H9 (cell line): ENCODE results near the gene RASL12. TPM values are rescaled to one million over a fixed set of nuclear protein-coding genes. Genes with fewer than 3 reads are reported as not detected.

ENCODE experiments used
- DNase-seq: peaks from one replicate; pipeline ENCODE4 v3.0.0-alpha.2; 2017
- H2AFZ ChIP-seq: one replicate; pipeline ENCODE4 v1.6.1; 2013; ENCODE audit warnings: mild to moderate bottlenecking, low read length, control low read depth, moderate library complexity
- H2AK5ac ChIP-seq: 2 replicates; pipeline ENCODE4 v1.6.1; 2013; ENCODE audit warnings: low read length, control low read depth, mixed read lengths; ENCODE audit not compliant: insufficient read length
- H2BK120ac ChIP-seq: one replicate; pipeline ENCODE4 v1.6.1; 2013; ENCODE audit warnings: low read depth, mild to moderate bottlenecking, low read length, control low read depth, inconsistent platforms; ENCODE audit not compliant: poor library complexity, severe bottlenecking
- H2BK12ac ChIP-seq: 2 replicates; pipeline ENCODE4 v1.6.1; 2013; ENCODE audit warnings: low read length, control low read depth, mixed read lengths, low read depth; ENCODE audit not compliant: insufficient read length
- H2BK15ac ChIP-seq: 2 replicates; pipeline ENCODE4 v1.6.1; 2013; ENCODE audit warnings: low read depth, low read length, control low read depth
- H2BK20ac ChIP-seq: one replicate; pipeline ENCODE4 v1.6.1; 2013; ENCODE audit warnings: low read depth, mild to moderate bottlenecking, low read length, control low read depth, inconsistent platforms; ENCODE audit not compliant: poor library complexity, severe bottlenecking
- H2BK5ac ChIP-seq: 2 replicates; pipeline ENCODE4 v1.6.1; 2013; ENCODE audit warnings: low read length, control low read depth, mixed read lengths; ENCODE audit not compliant: insufficient read length
- H3K14ac ChIP-seq: 2 replicates; pipeline ENCODE4 v1.6.1; 2013; ENCODE audit warnings: low read length, control low read depth; ENCODE audit not compliant: insufficient read depth
- H3K18ac ChIP-seq: 2 replicates; pipeline ENCODE4 v1.6.1; 2013; ENCODE audit warnings: low read depth, mild to moderate bottlenecking, mixed read lengths, low read length, control low read depth; ENCODE audit not compliant: insufficient read length
- H3K23ac ChIP-seq: 2 replicates; pipeline ENCODE4 v1.6.1; 2013; ENCODE audit warnings: low read length, control low read depth, mixed read lengths, low read depth; ENCODE audit not compliant: insufficient read length
- H3K23me2 ChIP-seq: 2 replicates; pipeline ENCODE4 v1.6.1; 2013; ENCODE audit warnings: low read depth, mild to moderate bottlenecking, mixed read lengths, low read length, control low read depth; ENCODE audit not compliant: insufficient read length, poor library complexity, severe bottlenecking
- H3K27ac ChIP-seq: 2 replicates; pipeline ENCODE4 v1.5.1; 2013; ENCODE audit warnings: low read length, control low read depth, mixed read lengths, low read depth; ENCODE audit not compliant: insufficient read length
- H3K27me3 ChIP-seq: 2 replicates; pipeline ENCODE4 v1.6.1; 2013; ENCODE audit warnings: low read length, control low read depth, inconsistent platforms; ENCODE audit not compliant: insufficient read depth
- H3K4ac ChIP-seq: 2 replicates; pipeline ENCODE4 v1.6.1; 2013; ENCODE audit warnings: low read depth, mild to moderate bottlenecking, control low read depth, inconsistent platforms, low read length, moderate library complexity
- H3K4me1 ChIP-seq: 2 replicates; pipeline ENCODE4 v1.6.1; 2013; ENCODE audit warnings: low read length, control low read depth, inconsistent platforms; ENCODE audit not compliant: insufficient read depth
- H3K4me2 ChIP-seq: 2 replicates; pipeline ENCODE4 v1.6.1; 2013; ENCODE audit warnings: low read length, control low read depth, mixed read lengths; ENCODE audit not compliant: insufficient read length, insufficient read depth
- H3K56ac ChIP-seq: 2 replicates; pipeline ENCODE4 v1.6.1; 2013; ENCODE audit warnings: low read depth, mild to moderate bottlenecking, mixed read lengths, low read length, control low read depth; ENCODE audit not compliant: insufficient read length
- H3K79me1 ChIP-seq: 2 replicates; pipeline ENCODE4 v1.6.1; 2013; ENCODE audit warnings: low read depth, mild to moderate bottlenecking, moderate library complexity, low read length, control low read depth, inconsistent platforms; ENCODE audit not compliant: insufficient read depth, poor library complexity, severe bottlenecking
- H3K79me2 ChIP-seq: 2 replicates; pipeline ENCODE4 v1.6.1; 2013; ENCODE audit warnings: low read length, control low read depth, inconsistent platforms; ENCODE audit not compliant: insufficient read depth
- H3K9ac ChIP-seq: 2 replicates; pipeline ENCODE4 v1.6.1; 2013; ENCODE audit warnings: low read length, control low read depth, mixed read lengths; ENCODE audit not compliant: insufficient read length; ENCODE audit errors: extremely low read depth
- H3K9me3 ChIP-seq: one replicate; pipeline ENCODE4 v1.6.1; 2013; ENCODE audit warnings: low read depth, low read length, inconsistent platforms; ENCODE audit not compliant: control insufficient read depth
- H3T11ph ChIP-seq: one replicate; pipeline ENCODE4 v1.6.1; 2013; ENCODE audit warnings: mild to moderate bottlenecking, low read length, control low read depth, inconsistent platforms
- H4K20me1 ChIP-seq: one replicate; pipeline ENCODE4 v1.6.1; 2013; ENCODE audit not compliant: control insufficient read depth, insufficient read length, insufficient read depth
- H4K5ac ChIP-seq: 2 replicates; pipeline ENCODE4 v1.6.1; 2013; ENCODE audit warnings: low read depth, mild to moderate bottlenecking, mixed read lengths, low read length, control low read depth; ENCODE audit not compliant: insufficient read length
- H4K8ac ChIP-seq: replicated peaks from 2 replicates; pipeline ENCODE4 v1.6.1; 2013; ENCODE audit warnings: low read length, control low read depth, mixed read lengths, low read depth; ENCODE audit not compliant: insufficient read length
- H4K91ac ChIP-seq: 2 replicates; pipeline ENCODE4 v1.6.1; 2013; ENCODE audit warnings: low read depth, mild to moderate bottlenecking, moderate library complexity, mixed read lengths, low read length, control low read depth; ENCODE audit not compliant: insufficient read length
- H3K27ac Mint-ChIP-seq, 3 experiments: 2 replicates in 2 of 3; 3 replicates in 1 of 3; pipeline ENCODE4 v1.8.0; 2020 to 2021; ENCODE audit warnings: mixed read lengths in 3 of 3, mild to moderate bottlenecking in 1 of 3, moderate library complexity in 1 of 3
- H3K27me3 Mint-ChIP-seq: 2 replicates; pipeline ENCODE4 v1.8.0; 2021; ENCODE audit warnings: low read depth, mild to moderate bottlenecking, moderate library complexity, mixed read lengths
- H3K36me3 Mint-ChIP-seq, 3 experiments: 2 replicates in 2 of 3; 3 replicates in 1 of 3; pipeline ENCODE4 v1.8.0; 2020 to 2021; ENCODE audit warnings: low read depth in 3 of 3, mixed read lengths in 3 of 3; ENCODE audit not compliant: insufficient read depth in 1 of 3
- H3K4me1 Mint-ChIP-seq, 2 experiments: 2 replicates each; pipeline ENCODE4 v1.8.0; 2020; ENCODE audit warnings: mixed read lengths in 2 of 2
- H3K4me3 Mint-ChIP-seq, 2 experiments: 2 replicates in 1 of 2; 3 replicates in 1 of 2; pipeline ENCODE4 v1.8.0; 2020 to 2021; ENCODE audit warnings: mild to moderate bottlenecking in 2 of 2, mixed read lengths in 2 of 2, moderate library complexity in 1 of 2
- H3K9me3 Mint-ChIP-seq, 2 experiments: 2 replicates in 1 of 2; 3 replicates in 1 of 2; pipeline ENCODE4 v1.8.0; 2020; ENCODE audit warnings: mild to moderate bottlenecking in 2 of 2, mixed read lengths in 2 of 2, moderate library complexity in 1 of 2
- WGBS: extraction: QIAGEN DNeasy Blood & Tissue Kit; methylation state at CpG from one replicate; pipeline ENCODE4 v1.1.7; 2013; ENCODE audit warnings: missing lambda C conversion rate, low lambda C conversion rate, mixed read lengths; ENCODE audit not compliant: insufficient read length; ENCODE audit errors: extremely low coverage; 5-methylcytosine and 5-hydroxymethylcytosine counted together
- total RNA-seq: library from RNA; stranded (reverse); gene quantifications from 2 replicates; pipeline ENCODE4 v1.2.1, GENCODE V29; 2021
- TF ChIP-seq, protein P1 (sequence below): fragments of 200-600 bp; sonication (generic); conservative IDR thresholded peaks from 3 replicates; pipeline ENCODE4 v1.8.0; 2021; ENCODE audit warnings: antibody characterized with exemption, mild to moderate bottlenecking

Gene RASL12
- total RNA-seq, 1 experiment from 2014 or later, result 7.5 TPM

DNA sequence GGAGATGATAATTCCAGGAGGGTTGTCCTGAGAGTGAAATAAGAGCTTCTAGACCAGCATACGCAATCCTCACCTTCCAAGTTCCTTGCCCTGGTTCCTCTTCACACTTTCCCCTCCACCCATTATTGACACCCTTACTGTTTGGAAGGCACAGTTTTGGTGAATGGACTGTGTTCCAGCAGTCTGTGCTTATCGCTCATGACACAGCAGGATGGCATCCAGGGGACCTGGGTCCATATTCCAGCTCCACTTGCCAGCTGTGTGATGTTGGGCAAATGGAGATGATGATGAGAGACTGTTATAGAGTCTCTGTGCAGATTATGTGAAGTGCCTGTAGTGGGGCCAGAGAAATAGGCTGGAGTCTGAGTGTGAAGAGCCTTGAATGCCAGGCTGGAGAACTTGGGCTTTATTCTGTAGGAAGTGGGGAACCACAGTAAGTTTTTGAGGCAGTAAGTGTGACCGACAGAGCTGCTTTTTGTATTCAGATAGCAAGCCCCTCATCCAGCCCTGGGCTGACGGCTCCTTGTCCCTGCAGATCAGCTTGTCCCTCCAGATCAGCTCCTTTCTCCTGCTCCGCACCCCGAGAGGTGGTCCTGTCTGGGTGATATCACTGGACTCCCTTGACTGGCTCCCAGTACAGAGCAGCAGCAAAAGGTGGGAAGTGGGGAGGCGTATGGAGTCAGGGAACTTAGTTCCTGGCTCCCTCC, 16.9 kb upstream of the RASL12 start:
- Mint-ChIP-seq H3K4me1 (peaks cover 62 to 77% of the 10 kb centered on the region in 2 experiments), H3K27ac (peak overlapping the region in 1 of 3 experiments; percentile 91; a peak in 1 of 7 replicates), H3K4me3 (no peak overlapping the region; a peak in 1 of 5 replicates), H3K9me3 (no peaks in the 10 kb centered on the region; a peak in 1 of 5 replicates), H3K27me3 (peaks cover 24% of the 10 kb centered on the region), H3K36me3 (no peaks in the 10 kb centered on the region)
- H3K27me3 ChIP-seq, result no peaks in the 10 kb centered on the region
- no peak overlapping the region for H3K4ac ChIP-seq
- H2BK20ac ChIP-seq, result no peak overlapping the region
- H3K4me1 ChIP-seq, result peaks cover 16% of the 10 kb centered on the region; the same call in 1 of the 2 replicates
- DNase-seq, result no peak
- H3K9ac ChIP-seq, result no peak overlapping the region
- H2BK12ac ChIP-seq, result no peak overlapping the region
- H3K14ac ChIP-seq, result no peak overlapping the region
- H3K23me2 ChIP-seq, result no peaks in the 10 kb centered on the region
- no peak overlapping the region for H2AK5ac ChIP-seq
- no peak overlapping the region for H2AFZ ChIP-seq
- H3K79me2 ChIP-seq, result no peaks in the 10 kb centered on the region
- H4K20me1 ChIP-seq, result no peaks in the 10 kb centered on the region
- H2BK15ac ChIP-seq, result no peak overlapping the region
- H4K8ac ChIP-seq, result no peak overlapping the region
- H3K56ac ChIP-seq, result no peak overlapping the region
- H4K5ac ChIP-seq, result no peak overlapping the region
- TF ChIP-seq, protein P1, sequence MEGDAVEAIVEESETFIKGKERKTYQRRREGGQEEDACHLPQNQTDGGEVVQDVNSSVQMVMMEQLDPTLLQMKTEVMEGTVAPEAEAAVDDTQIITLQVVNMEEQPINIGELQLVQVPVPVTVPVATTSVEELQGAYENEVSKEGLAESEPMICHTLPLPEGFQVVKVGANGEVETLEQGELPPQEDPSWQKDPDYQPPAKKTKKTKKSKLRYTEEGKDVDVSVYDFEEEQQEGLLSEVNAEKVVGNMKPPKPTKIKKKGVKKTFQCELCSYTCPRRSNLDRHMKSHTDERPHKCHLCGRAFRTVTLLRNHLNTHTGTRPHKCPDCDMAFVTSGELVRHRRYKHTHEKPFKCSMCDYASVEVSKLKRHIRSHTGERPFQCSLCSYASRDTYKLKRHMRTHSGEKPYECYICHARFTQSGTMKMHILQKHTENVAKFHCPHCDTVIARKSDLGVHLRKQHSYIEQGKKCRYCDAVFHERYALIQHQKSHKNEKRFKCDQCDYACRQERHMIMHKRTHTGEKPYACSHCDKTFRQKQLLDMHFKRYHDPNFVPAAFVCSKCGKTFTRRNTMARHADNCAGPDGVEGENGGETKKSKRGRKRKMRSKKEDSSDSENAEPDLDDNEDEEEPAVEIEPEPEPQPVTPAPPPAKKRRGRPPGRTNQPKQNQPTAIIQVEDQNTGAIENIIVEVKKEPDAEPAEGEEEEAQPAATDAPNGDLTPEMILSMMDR, result no peak
- H3T11ph ChIP-seq, result no peak overlapping the region
- no peaks in the 10 kb centered on the region for H3K79me1 ChIP-seq
- H4K91ac ChIP-seq, result no peak overlapping the region
- WGBS, result no CpG with 5 or more reads among the region's 7 CpGs
- H3K27ac ChIP-seq, result no peak overlapping the region
- H3K4me2 ChIP-seq, result no peak overlapping the region
- no peaks in the 10 kb centered on the region for H3K9me3 ChIP-seq
- no peak overlapping the region for H2BK5ac ChIP-seq
- no peak overlapping the region for H3K23ac ChIP-seq
- H2BK120ac ChIP-seq, result no peak overlapping the region
- no peak overlapping the region for H3K18ac ChIP-seq
